ENCODE results near the gene ITPKA. TPM values are rescaled to one million over a fixed set of nuclear protein-coding genes. Genes with fewer than 3 reads are reported as not detected.

ITPKA gene
- total RNA-seq, 4 donors from 2014 or later: 1.6 to 3.7 TPM; not detected in 2

- no peak for DNase-seq (ENCODE audit: low spot score in 2 of 2)
Measured at GRCh38 chr15:41511331-41511898, 17.7 kb downstream of the ITPKA start.

GRCh38 chr15:41511899-41512369, 18.3 kb downstream of the ITPKA start:
- intact Hi-C loops (cut with DNase I; ENCODE audit: low total_unique reads): no loop called here
- DNase-seq (ENCODE audit: low spot score in 2 of 2): no peak
- TF ChIP-seq CTCF (IDR thresholded peaks at IDR 0.05) (no peak), POLR2A (IDR thresholded peaks at IDR 0.05) (no peak)
- WGBS, 2 donors: 0 to 2% methylated on average over 19 to 21 of the region's 49 CpGs
- no peak overlapping the region for H3K4me3 ChIP-seq (ENCODE audit: low read depth, poor library complexity, severe bottlenecking)

More at GRCh38 chr15:41511331-41511898, 17.7 kb downstream of the ITPKA start:
- intact Hi-C loops (cut with DNase I; ENCODE audit: low total_unique reads): no loop called here
- 9 to 17% methylated on average over 23 to 38 of the region's 56 CpGs for WGBS, 2 donors
- H3K4me3 ChIP-seq (ENCODE audit: low read depth, poor library complexity, severe bottlenecking): no peak overlapping the region
- TF ChIP-seq CTCF (IDR thresholded peaks at IDR 0.05): no peak

DNA sequence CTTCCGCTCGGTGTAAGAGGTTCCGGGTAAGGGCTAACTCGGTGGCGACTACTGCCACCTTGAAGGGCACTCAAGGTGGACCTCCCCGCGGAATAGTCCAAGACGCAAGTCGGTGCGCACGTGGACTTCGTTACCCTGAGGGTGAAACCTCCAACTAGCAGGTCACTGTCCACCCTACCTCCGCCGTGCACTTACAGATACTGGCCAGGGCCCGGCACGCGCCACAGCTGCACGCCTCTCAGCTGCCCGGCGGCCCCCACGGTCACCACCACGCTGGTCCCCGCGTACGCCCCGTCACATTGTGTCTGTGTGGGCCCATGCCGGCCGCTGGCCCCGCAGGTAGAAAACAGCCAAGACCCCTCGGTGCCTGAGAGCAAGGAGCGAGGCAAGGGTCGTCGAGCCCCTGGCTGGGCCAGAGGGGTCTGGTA, 18.9 kb downstream of the ITPKA start:
- 7 to 8% methylated on average over 18 to 33 of the region's 33 CpGs for WGBS, 2 donors
- H3K4me3 ChIP-seq (ENCODE audit: low read depth, poor library complexity, severe bottlenecking): peak overlapping the region; percentile 9
- intact Hi-C loops (cut with DNase I; ENCODE audit: low total_unique reads): no loop called here
- TF ChIP-seq CTCF (IDR thresholded peaks at IDR 0.05) (no peak), POLR2A (IDR thresholded peaks at IDR 0.05) (no peak)
- no peak for DNase-seq (ENCODE audit: low spot score in 2 of 2)

- TF ChIP-seq POLR2A (IDR thresholded peaks at IDR 0.05) (no peak), CTCF (IDR thresholded peaks at IDR 0.05) (no peak)
- H3K4me3 ChIP-seq (ENCODE audit: low read depth, poor library complexity, severe bottlenecking): peak overlapping the region; percentile 9
- DNase-seq (ENCODE audit: low spot score in 2 of 2): no peak
- WGBS, 2 donors: 0 to 3% methylated on average over 38 to 40 of the region's 40 CpGs
- intact Hi-C loops (cut with DNase I; ENCODE audit: low total_unique reads): no loop called here
Measured at GRCh38 chr15:41512940-41513505, 19.3 kb downstream of the ITPKA start.

- WGBS, 2 donors: 15 to 20% methylated on average over 19 to 33 of the region's 33 CpGs
- no peak for DNase-seq (ENCODE audit: low spot score in 2 of 2)
- H3K4me3 ChIP-seq (ENCODE audit: low read depth, poor library complexity, severe bottlenecking): peak within 1 kb of the TSS; percentile 9
- no peak for TF ChIP-seq POLR2A (IDR thresholded peaks at IDR 0.05)
- no peak for TF ChIP-seq CTCF (IDR thresholded peaks at IDR 0.05)
- intact Hi-C loops (cut with DNase I; ENCODE audit: low total_unique reads): no loop called here
Measured at GRCh38 chr15:41513506-41514227, 20.0 kb downstream of the ITPKA start, which contains the start of gene LTK. LTK (minus strand) TSS chr15:41513827; CDS start chr15:41513709, 118 bp downstream.
